ENCODE data around the gene LSAMP.
A peak's percentile ranks its signal among the peaks of the same experiment; 100 is the strongest.
"Not testable (repeated sequence)": the region's sequence is repeated elsewhere in the genome, so short reads cannot be mapped to it uniquely, and the experiment has no call there.

The LSAMP gene

GRCh38 chr3:115788921-115789470 lies 656.3 kb downstream of the LSAMP start:
- Mint-ChIP-seq H3K4me3 (no peak overlapping the region), H3K27ac (peak overlapping the region; percentile 71), H3K36me3 (no peaks in the 10 kb centered on the region), H3K4me1 (peaks cover 52% of the 10 kb centered on the region), H3K27me3 (no peaks in the 10 kb centered on the region), H3K9me3 (no peaks in the 10 kb centered on the region)

- peaks cover 47% of the 10 kb centered on the region for H3K4me1 Mint-ChIP-seq
- no peak overlapping the region for H3K27ac Mint-ChIP-seq
- H3K36me3 Mint-ChIP-seq, result no peaks in the 10 kb centered on the region
- H3K9me3 Mint-ChIP-seq, result no peaks in the 10 kb centered on the region
- no peak overlapping the region for H3K4me3 Mint-ChIP-seq
- no peaks in the 10 kb centered on the region for H3K27me3 Mint-ChIP-seq
Measured at GRCh38 chr3:115787818-115788217, 657.5 kb downstream of the LSAMP start.

GRCh38 chr3:115785782-115786181 lies 659.5 kb downstream of the LSAMP start:
- Mint-ChIP-seq H3K27me3 (no peaks in the 10 kb centered on the region), H3K36me3 (no peaks in the 10 kb centered on the region), H3K4me3 (no peak overlapping the region), H3K27ac (no peak overlapping the region), H3K9me3 (no peaks in the 10 kb centered on the region), H3K4me1 (peaks cover 32% of the 10 kb centered on the region)

- H3K4me1 Mint-ChIP-seq, result peaks cover 24% of the 10 kb centered on the region
- H3K36me3 Mint-ChIP-seq, result no peaks in the 10 kb centered on the region
- no peaks in the 10 kb centered on the region for H3K9me3 Mint-ChIP-seq
- H3K4me3 Mint-ChIP-seq, result peak overlapping the region; percentile 83
- H3K27me3 Mint-ChIP-seq, result no peaks in the 10 kb centered on the region
- peak overlapping the region; percentile 87 for H3K27ac Mint-ChIP-seq
Measured at GRCh38 chr3:115784739-115785536, 660.3 kb downstream of the LSAMP start.

- Mint-ChIP-seq H3K4me3 (peak overlapping the region; percentile 83), H3K27me3 (no peaks in the 10 kb centered on the region), H3K27ac (peak overlapping the region; percentile 89), H3K9me3 (no peaks in the 10 kb centered on the region), H3K4me1 (peaks cover 21% of the 10 kb centered on the region), H3K36me3 (no peaks in the 10 kb centered on the region)
Measured at GRCh38 chr3:115783938-115784738, 661.1 kb downstream of the LSAMP start.

- Mint-ChIP-seq H3K4me3 (peak overlapping the region; percentile 83), H3K4me1 (peaks cover 14% of the 10 kb centered on the region)
- not testable (repeated sequence) for H3K36me3 Mint-ChIP-seq, H3K27me3 Mint-ChIP-seq, H3K9me3 Mint-ChIP-seq, H3K27ac Mint-ChIP-seq
Measured at GRCh38 chr3:115783426-115783825, 661.9 kb downstream of the LSAMP start.

- Mint-ChIP-seq H3K4me1 (peaks cover 3% of the 10 kb centered on the region), H3K9me3 (no peaks in the 10 kb centered on the region)
Measured at GRCh38 chr3:115779011-115779410, 666.3 kb downstream of the LSAMP start.

GRCh38 chr3:115772951-115773350 lies 672.3 kb downstream of the LSAMP start:
- H3K9me3 Mint-ChIP-seq, result no peaks in the 10 kb centered on the region
- H3K27me3 Mint-ChIP-seq, result no peaks in the 10 kb centered on the region
- no peak overlapping the region for H3K27ac Mint-ChIP-seq
- H3K4me1 Mint-ChIP-seq, result no peaks in the 10 kb centered on the region
- no peak overlapping the region for H3K4me3 Mint-ChIP-seq
- H3K36me3 Mint-ChIP-seq, result no peaks in the 10 kb centered on the region

More at GRCh38 chr3:115779011-115779410, 666.3 kb downstream of the LSAMP start:
- no peaks in the 10 kb centered on the region for H3K36me3 Mint-ChIP-seq
- no peak overlapping the region for H3K27ac Mint-ChIP-seq
- H3K4me3 Mint-ChIP-seq, result no peak overlapping the region
- H3K27me3 Mint-ChIP-seq, result no peaks in the 10 kb centered on the region

- H3K27ac Mint-ChIP-seq, result no peak overlapping the region
- no peaks in the 10 kb centered on the region for H3K4me1 Mint-ChIP-seq
- no peak overlapping the region for H3K4me3 Mint-ChIP-seq
- H3K27me3 Mint-ChIP-seq, result no peaks in the 10 kb centered on the region
- no peaks in the 10 kb centered on the region for H3K9me3 Mint-ChIP-seq
- no peaks in the 10 kb centered on the region for H3K36me3 Mint-ChIP-seq
Measured at GRCh38 chr3:115768661-115769060, 676.6 kb downstream of the LSAMP start.

GRCh38 chr3:115766587-115767482 lies 678.5 kb downstream of the LSAMP start:
- Mint-ChIP-seq H3K27ac (no peak overlapping the region), H3K4me3 (no peak overlapping the region), H3K4me1 (no peaks in the 10 kb centered on the region), H3K9me3 (no peaks in the 10 kb centered on the region), H3K36me3 (no peaks in the 10 kb centered on the region), H3K27me3 (no peaks in the 10 kb centered on the region)

GRCh38 chr3:115761927-115762305 lies 683.4 kb downstream of the LSAMP start:
- Mint-ChIP-seq H3K4me1 (no peaks in the 10 kb centered on the region), H3K27me3 (no peaks in the 10 kb centered on the region), H3K27ac (no peak overlapping the region), H3K36me3 (no peaks in the 10 kb centered on the region), H3K9me3 (no peaks in the 10 kb centered on the region), H3K4me3 (no peak overlapping the region)

GRCh38 chr3:115760716-115761115 lies 684.6 kb downstream of the LSAMP start:
- Mint-ChIP-seq H3K4me1 (no peaks in the 10 kb centered on the region), H3K4me3 (no peak overlapping the region), H3K27ac (no peak overlapping the region), H3K27me3 (no peaks in the 10 kb centered on the region), H3K36me3 (no peaks in the 10 kb centered on the region), H3K9me3 (no peaks in the 10 kb centered on the region)

GRCh38 chr3:115758076-115758763 lies 687.1 kb downstream of the LSAMP start:
- Mint-ChIP-seq H3K36me3 (no peaks in the 10 kb centered on the region), H3K27ac (no peak overlapping the region), H3K9me3 (no peaks in the 10 kb centered on the region), H3K4me1 (no peaks in the 10 kb centered on the region), H3K27me3 (peaks cover 4% of the 10 kb centered on the region), H3K4me3 (no peak overlapping the region)

GRCh38 chr3:115752978-115753377 lies 692.3 kb downstream of the LSAMP start:
- not testable (repeated sequence) for H3K27ac Mint-ChIP-seq, H3K9me3 Mint-ChIP-seq, H3K4me1 Mint-ChIP-seq, H3K4me3 Mint-ChIP-seq, H3K36me3 Mint-ChIP-seq
- peaks cover 11% of the 10 kb centered on the region for H3K27me3 Mint-ChIP-seq
